ENCODE results near the gene GCGR.

DNA sequence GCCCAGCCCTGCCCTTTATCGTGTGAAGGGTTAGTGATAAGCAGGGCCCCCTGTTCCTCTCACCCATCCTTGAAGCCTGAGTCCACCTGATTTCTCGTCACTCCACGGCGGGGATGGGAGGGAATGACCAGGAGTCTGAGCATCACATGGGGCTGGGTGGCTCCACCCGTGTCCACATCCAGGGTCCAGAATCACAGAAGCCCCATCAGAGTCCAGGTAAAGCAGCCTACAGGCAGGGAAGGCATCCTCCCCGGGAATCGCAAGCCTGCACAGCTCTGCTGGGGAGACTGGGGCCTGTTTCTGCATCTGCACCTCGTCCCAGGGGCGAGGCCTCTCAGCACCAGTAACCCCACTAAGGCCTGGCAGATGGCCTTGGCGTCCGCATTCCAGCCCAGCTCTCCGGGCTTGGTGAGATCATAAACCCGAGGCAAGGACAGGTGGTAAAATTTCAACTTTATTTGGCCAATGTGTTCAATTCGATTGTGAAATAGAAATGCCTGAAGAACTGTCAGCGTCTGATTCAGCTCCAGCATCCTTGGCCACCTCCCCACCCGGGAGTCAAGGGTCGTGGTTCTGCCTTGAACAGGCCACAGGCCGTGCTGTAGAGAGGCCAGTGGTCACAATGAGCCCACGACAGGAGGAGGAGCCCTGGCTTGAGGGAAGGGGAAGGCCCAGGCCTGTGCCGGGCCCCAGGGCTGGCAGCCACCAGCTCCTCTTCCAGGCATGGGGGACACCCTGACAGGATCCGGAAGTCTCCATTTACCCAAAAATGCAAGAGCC lies 39.0 kb downstream of the GCGR start:
- TF ChIP-seq EZH2 (IDR thresholded peaks at IDR 0.05; ENCODE audit: insufficient read depth, low read length) (no peak), CTCF (IDR thresholded peaks at IDR 0.05; ENCODE audit: insufficient read depth, low read depth, low read length) (no peak)

All from astrocyte (in vitro differentiated cells and primary cell).